Measurements from ENCODE around the gene NCOA1.

GRCh38 chr2:24642351-24642750 is 151.3 kb downstream of the NCOA1 start:
- TF ChIP-seq CTCF (IDR thresholded peaks at IDR 0.05; ENCODE audit: borderline replicate concordance, extremely low read depth, low read length, poor library complexity, severe bottlenecking) = no peak
- no peak for TF ChIP-seq EZH2 (IDR thresholded peaks at IDR 0.05; ENCODE audit: borderline replicate concordance, low read depth, low read length, severe bottlenecking)
